ENCODE measurements around the gene TAMALIN. TPM values are rescaled to one million over a fixed set of nuclear protein-coding genes. Genes with fewer than 3 reads are reported as not detected.

Gene TAMALIN
- total and polyA plus RNA-seq, 2 experiments from 2014 or later: 0.34 to 3.0 TPM

DNA sequence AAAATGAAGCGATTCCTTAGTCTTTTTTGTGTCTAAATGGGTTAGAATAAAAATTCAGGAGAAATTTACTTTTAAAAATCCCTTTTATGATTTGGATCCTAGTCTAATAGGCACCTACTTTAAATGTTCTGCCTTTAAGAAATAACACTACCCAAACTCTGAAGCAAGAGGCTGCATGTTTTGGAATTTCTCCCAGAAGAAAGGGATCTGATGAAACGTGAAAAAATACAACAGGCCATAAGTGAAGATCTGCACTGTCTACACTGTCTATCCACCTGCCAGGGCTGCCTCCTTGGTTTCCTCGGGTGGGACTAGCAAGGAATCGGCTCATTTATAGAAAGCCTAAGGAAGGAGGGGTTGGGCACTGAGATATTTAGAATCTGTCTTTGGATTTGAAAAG, 33.2 kb upstream of the TAMALIN start:
- H3F3A ChIP-seq (replicated peaks; ENCODE audit: low read depth): no peaks in the 10 kb centered on the region
- Mint-ChIP-seq H3K4me1 (peaks cover 40% of the 10 kb centered on the region), H3K27ac (no peak overlapping the region), H3K27me3 (ENCODE audit: insufficient read depth, low read depth, poor library complexity) (peaks cover 1% of the 10 kb centered on the region), H3K36me3 (ENCODE audit: low read depth) (peaks cover 28% of the 10 kb centered on the region), H3K9me3 (no peaks in the 10 kb centered on the region), H3K4me3 (no peak overlapping the region)
- peaks cover 26% of the 10 kb centered on the region; the same call in 1 of the 2 replicates for H4K20me1 ChIP-seq (replicated peaks; ENCODE audit: insufficient read depth)
- ATAC-seq (no peak), DNase-seq (ENCODE audit: low spot score) (no peak)
- peaks cover 12% of the 10 kb centered on the region for H3K4me1 ChIP-seq (ENCODE audit: insufficient read depth)
- TF ChIP-seq, protein P1, sequence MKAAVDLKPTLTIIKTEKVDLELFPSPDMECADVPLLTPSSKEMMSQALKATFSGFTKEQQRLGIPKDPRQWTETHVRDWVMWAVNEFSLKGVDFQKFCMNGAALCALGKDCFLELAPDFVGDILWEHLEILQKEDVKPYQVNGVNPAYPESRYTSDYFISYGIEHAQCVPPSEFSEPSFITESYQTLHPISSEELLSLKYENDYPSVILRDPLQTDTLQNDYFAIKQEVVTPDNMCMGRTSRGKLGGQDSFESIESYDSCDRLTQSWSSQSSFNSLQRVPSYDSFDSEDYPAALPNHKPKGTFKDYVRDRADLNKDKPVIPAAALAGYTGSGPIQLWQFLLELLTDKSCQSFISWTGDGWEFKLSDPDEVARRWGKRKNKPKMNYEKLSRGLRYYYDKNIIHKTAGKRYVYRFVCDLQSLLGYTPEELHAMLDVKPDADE (IDR thresholded peaks at IDR 0.05): no peak
- no peak for TF ChIP-seq EZH2 (IDR thresholded peaks at IDR 0.05; ENCODE audit: low read depth, unreplicated experiment)
- TF ChIP-seq NANOG (IDR thresholded peaks at IDR 0.05; ENCODE audit: borderline replicate concordance): no peak
- TF ChIP-seq CREB1 (CRISPR knock-in tag; IDR thresholded peaks at IDR 0.05; ENCODE audit: low read depth): no peak
- no peak for TF ChIP-seq STAT1 (IDR thresholded peaks at IDR 0.05; ENCODE audit: unreplicated experiment)
- TF ChIP-seq ZNF331 (CRISPR knock-in tag; IDR thresholded peaks at IDR 0.05; ENCODE audit: low read depth): no peak
- TF ChIP-seq, protein P2, sequence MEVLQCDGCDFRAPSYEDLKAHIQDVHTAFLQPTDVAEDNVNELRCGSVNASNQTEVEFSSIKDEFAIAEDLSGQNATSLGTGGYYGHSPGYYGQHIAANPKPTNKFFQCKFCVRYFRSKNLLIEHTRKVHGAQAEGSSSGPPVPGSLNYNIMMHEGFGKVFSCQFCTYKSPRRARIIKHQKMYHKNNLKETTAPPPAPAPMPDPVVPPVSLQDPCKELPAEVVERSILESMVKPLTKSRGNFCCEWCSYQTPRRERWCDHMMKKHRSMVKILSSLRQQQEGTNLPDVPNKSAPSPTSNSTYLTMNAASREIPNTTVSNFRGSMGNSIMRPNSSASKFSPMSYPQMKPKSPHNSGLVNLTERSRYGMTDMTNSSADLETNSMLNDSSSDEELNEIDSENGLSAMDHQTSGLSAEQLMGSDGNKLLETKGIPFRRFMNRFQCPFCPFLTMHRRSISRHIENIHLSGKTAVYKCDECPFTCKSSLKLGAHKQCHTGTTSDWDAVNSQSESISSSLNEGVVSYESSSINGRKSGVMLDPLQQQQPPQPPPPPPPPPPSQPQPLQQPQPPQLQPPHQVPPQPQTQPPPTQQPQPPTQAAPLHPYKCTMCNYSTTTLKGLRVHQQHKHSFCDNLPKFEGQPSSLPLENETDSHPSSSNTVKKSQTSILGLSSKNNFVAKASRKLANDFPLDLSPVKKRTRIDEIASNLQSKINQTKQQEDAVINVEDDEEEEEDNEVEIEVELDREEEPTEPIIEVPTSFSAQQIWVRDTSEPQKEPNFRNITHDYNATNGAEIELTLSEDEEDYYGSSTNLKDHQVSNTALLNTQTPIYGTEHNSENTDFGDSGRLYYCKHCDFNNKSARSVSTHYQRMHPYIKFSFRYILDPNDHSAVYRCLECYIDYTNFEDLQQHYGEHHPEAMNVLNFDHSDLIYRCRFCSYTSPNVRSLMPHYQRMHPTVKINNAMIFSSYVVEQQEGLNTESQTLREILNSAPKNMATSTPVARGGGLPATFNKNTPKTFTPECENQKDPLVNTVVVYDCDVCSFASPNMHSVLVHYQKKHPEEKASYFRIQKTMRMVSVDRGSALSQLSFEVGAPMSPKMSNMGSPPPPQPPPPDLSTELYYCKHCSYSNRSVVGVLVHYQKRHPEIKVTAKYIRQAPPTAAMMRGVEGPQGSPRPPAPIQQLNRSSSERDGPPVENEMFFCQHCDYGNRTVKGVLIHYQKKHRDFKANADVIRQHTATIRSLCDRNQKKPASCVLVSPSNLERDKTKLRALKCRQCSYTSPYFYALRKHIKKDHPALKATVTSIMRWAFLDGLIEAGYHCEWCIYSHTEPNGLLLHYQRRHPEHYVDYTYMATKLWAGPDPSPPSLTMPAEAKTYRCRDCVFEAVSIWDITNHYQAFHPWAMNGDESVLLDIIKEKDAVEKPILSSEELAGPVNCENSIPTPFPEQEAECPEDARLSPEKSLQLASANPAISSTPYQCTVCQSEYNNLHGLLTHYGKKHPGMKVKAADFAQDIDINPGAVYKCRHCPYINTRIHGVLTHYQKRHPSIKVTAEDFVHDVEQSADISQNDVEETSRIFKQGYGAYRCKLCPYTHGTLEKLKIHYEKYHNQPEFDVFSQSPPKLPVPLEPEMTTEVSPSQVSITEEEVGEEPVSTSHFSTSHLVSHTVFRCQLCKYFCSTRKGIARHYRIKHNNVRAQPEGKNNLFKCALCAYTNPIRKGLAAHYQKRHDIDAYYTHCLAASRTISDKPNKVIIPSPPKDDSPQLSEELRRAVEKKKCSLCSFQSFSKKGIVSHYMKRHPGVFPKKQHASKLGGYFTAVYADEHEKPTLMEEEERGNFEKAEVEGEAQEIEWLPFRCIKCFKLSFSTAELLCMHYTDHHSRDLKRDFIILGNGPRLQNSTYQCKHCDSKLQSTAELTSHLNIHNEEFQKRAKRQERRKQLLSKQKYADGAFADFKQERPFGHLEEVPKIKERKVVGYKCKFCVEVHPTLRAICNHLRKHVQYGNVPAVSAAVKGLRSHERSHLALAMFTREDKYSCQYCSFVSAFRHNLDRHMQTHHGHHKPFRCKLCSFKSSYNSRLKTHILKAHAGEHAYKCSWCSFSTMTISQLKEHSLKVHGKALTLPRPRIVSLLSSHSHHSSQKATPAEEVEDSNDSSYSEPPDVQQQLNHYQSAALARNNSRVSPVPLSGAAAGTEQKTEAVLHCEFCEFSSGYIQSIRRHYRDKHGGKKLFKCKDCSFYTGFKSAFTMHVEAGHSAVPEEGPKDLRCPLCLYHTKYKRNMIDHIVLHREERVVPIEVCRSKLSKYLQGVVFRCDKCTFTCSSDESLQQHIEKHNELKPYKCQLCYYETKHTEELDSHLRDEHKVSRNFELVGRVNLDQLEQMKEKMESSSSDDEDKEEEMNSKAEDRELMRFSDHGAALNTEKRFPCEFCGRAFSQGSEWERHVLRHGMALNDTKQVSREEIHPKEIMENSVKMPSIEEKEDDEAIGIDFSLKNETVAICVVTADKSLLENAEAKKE (CRISPR knock-in tag; IDR thresholded peaks at IDR 0.05): no peak
- TF ChIP-seq EZH2phosphoT487 (IDR thresholded peaks at IDR 0.05; ENCODE audit: unreplicated experiment): no peak
- no peak for TF ChIP-seq POLR2AphosphoS5 (IDR thresholded peaks at IDR 0.05; ENCODE audit: low read depth)
- TF ChIP-seq ZNF114 (CRISPR knock-in tag; IDR thresholded peaks at IDR 0.05): no peak
- TF ChIP-seq JUNB (IDR thresholded peaks at IDR 0.05; ENCODE audit: unreplicated experiment): no peak
- no peak for TF ChIP-seq REST (IDR thresholded peaks at IDR 0.05; ENCODE audit: unreplicated experiment)
- H2AFZ ChIP-seq: no peak overlapping the region
- no peaks in the 10 kb centered on the region for H3K27me3 ChIP-seq (ENCODE audit: insufficient read depth)
- no peak overlapping the region for H3K4me3 ChIP-seq
- H3K9me2 ChIP-seq (ENCODE audit: insufficient read depth): no peaks in the 10 kb centered on the region
- H3K27ac ChIP-seq (ENCODE audit: low read depth): no peak overlapping the region
- no peaks in the 10 kb centered on the region for H3K36me3 ChIP-seq (ENCODE audit: insufficient read depth)
- 0 out of 2 replicates have a peak, but pooled peaks cover 10% of the 10 kb centered on the region for H3K79me2 ChIP-seq (replicated peaks; ENCODE audit: insufficient read depth)
- H3K4me2 ChIP-seq: no peak overlapping the region
